K562 (cell line): ENCODE results near the gene CAPS. TPM values are rescaled to one million over a fixed set of nuclear protein-coding genes. Genes with fewer than 3 reads are reported as not detected.

Experiments used
- ARID1B ChIP-seq: fragments of 450-650 bp; IDR thresholded peaks from 2 replicates; pipeline ENCODE4 v1.6.1; 2016; ENCODE audit warnings: antibody characterized with exemption, mild to moderate bottlenecking, inconsistent platforms
- BRD4 ChIP-seq: fragments of 200-600 bp; sonication (generic); IDR thresholded peaks from 2 replicates; pipeline ENCODE4 v1.6.1; 2017; ENCODE audit warnings: inconsistent platforms
- CAMTA2 ChIP-seq: fragments of 250-450 bp; sonication (Bioruptor Pico); conservative IDR thresholded peaks from 2 replicates; pipeline ENCODE4 v1.5.1; 2022
- CHAMP1 ChIP-seq: fragments of 450-650 bp; IDR thresholded peaks from 2 replicates; pipeline ENCODE4 v1.6.1; 2016; ENCODE audit warnings: mild to moderate bottlenecking
- DIDO1 ChIP-seq: fragments of 450-650 bp; IDR thresholded peaks from 2 replicates; pipeline ENCODE4 v1.6.1; 2016; ENCODE audit warnings: low read depth, missing biosample characterization, missing genetic modification characterization
- DMBX1 ChIP-seq: fragments of 250-450 bp; sonication (Bioruptor Pico); IDR thresholded peaks from 2 replicates; pipeline ENCODE4 v1.8.0; 2022; ENCODE audit warnings: inconsistent platforms, mild to moderate bottlenecking, moderate library complexity, borderline replicate concordance
- E4F1 ChIP-seq: fragments of 250-450 bp; sonication (Bioruptor Pico); IDR thresholded peaks from 2 replicates; pipeline ENCODE4 v1.5.0; 2021; ENCODE audit warnings: mild to moderate bottlenecking, borderline replicate concordance
- FUS ChIP-seq: fragments of 200-400 bp; formaldehyde crosslinking; optimal IDR thresholded peaks from 2 replicates; pipeline ENCODE3; 2017; ENCODE audit warnings: low read depth, low read length
- GABPA ChIP-seq: fragments of 200-800 bp; sonication (Bioruptor generic); conservative IDR thresholded peaks from 2 replicates; pipeline ENCODE4 v1.6.1; 2016; ENCODE audit warnings: low read depth, missing genetic modification characterization, missing compliant biosample characterization
- GATA2 ChIP-seq: sonication (generic); formaldehyde crosslinking; IDR thresholded peaks from 2 replicates; pipeline ENCODE4 v1.4.0; 2020; ENCODE audit warnings: mild to moderate bottlenecking, missing genetic modification reagents
- HSF4 ChIP-seq: fragments of 250-450 bp; sonication (Bioruptor Pico); IDR thresholded peaks from 2 replicates; pipeline ENCODE4 v2.1.2; 2022; ENCODE audit warnings: mild to moderate bottlenecking, moderate library complexity, borderline replicate concordance
- MAZ ChIP-seq, 2 experiments: fragments of 450-650 bp in 1 of 2; sonication (generic) in 1 of 2; formaldehyde crosslinking; IDR thresholded peaks in 1 of 2; conservative IDR thresholded peaks in 1 of 2; 2 replicates each; pipeline versions ENCODE4 v1.4.0 to v1.5.0; 2020; ENCODE audit warnings: mild to moderate bottlenecking in 1 of 2, missing genetic modification reagents in 1 of 2
- MTF1 ChIP-seq: fragments of 250-450 bp; sonication (Bioruptor Pico); IDR thresholded peaks from 2 replicates; pipeline ENCODE4 v1.9.0; 2021; ENCODE audit warnings: moderate library complexity, mild to moderate bottlenecking, inconsistent platforms, borderline replicate concordance
- NR2C1 ChIP-seq, 2 experiments: fragments of 450-650 bp; IDR thresholded peaks; 2 replicates each; pipeline ENCODE4 v1.6.1; 2017; ENCODE audit warnings: mild to moderate bottlenecking in 2 of 2, antibody characterized with exemption in 1 of 2, inconsistent platforms in 1 of 2, missing compliant biosample characterization in 1 of 2, missing genetic modification characterization in 1 of 2
- NRF1 ChIP-seq, 2 experiments: fragments of 450-650 bp; IDR thresholded peaks in 1 of 2; conservative IDR thresholded peaks in 1 of 2; 2 replicates each; pipeline ENCODE4 v1.6.1; 2014; ENCODE audit warnings: mild to moderate bottlenecking in 2 of 2
- POLR2A ChIP-seq: fragments of 450-650 bp; conservative IDR thresholded peaks from 2 replicates; pipeline ENCODE4 v1.6.1; 2016
- SIN3A ChIP-seq, 2 experiments: fragments of 150-350 bp in 1 of 2; IDR thresholded peaks; 2 replicates each; pipeline ENCODE4 v1.6.1; 2011 to 2016; ENCODE audit warnings: borderline replicate concordance in 2 of 2, low read depth in 2 of 2, low read length in 2 of 2, mild to moderate bottlenecking in 2 of 2, moderate library complexity in 2 of 2; ENCODE audit not compliant: control insufficient read depth in 1 of 2
- SRF ChIP-seq, 2 experiments: fragments of 250-450, 450-650 bp in 1 of 2; sonication (Bioruptor Pico) in 1 of 2; sonication (generic) in 1 of 2; formaldehyde crosslinking; IDR thresholded peaks; 2 replicates each; pipeline versions ENCODE4 v1.5.0 to v1.5.1; 2020 to 2022; ENCODE audit warnings: mild to moderate bottlenecking in 1 of 2, missing genetic modification reagents in 1 of 2
- ZKSCAN3 ChIP-seq: fragments of 250-450 bp; sonication (Bioruptor Pico); IDR thresholded peaks from 2 replicates; pipeline ENCODE4 v1.4.0; 2020
- ZNF134 ChIP-seq: fragments of 250-450 bp; sonication (Bioruptor Pico); conservative IDR thresholded peaks from 2 replicates; pipeline ENCODE4 v1.4.0; 2020
- ZNF431 ChIP-seq: sonication (generic); formaldehyde crosslinking; IDR thresholded peaks from 2 replicates; pipeline ENCODE4 v1.8.0; 2022; ENCODE audit warnings: mild to moderate bottlenecking, missing genetic modification reagents
- polyA plus RNA-seq, 8 experiments: library from polyadenylated mRNA; depleted of rRNA in 4 of 8; stranded (reverse) in 5 of 8; unstranded in 3 of 8; fragments of >200 nt; fragmentation: Nextera tagmentation in 2 of 8; fragmentation: Illumina TruSeq in 1 of 8; extraction: Ambion mirVana in 2 of 8; extraction: Trizol in 1 of 8; gene quantifications; 2 replicates each; pipeline versions ENCODE4 v1.2.1 to v1.2.3, GENCODE V29; 2011 to 2014; ENCODE audit warnings: inconsistent platforms in 1 of 8, missing spikeins in 1 of 8
- total RNA-seq, 7 experiments: library from RNA; depleted of rRNA in 6 of 7; stranded (reverse); fragments of >200 nt in 6 of 7; fragmentation: Illumina TruSeq in 2 of 7; extraction: Trizol in 2 of 7; gene quantifications; 2 replicates each; pipeline versions ENCODE4 v1.2.1 to v1.2.3, GENCODE V29; 2011 to 2021; ENCODE audit warnings: low replicate concordance in 1 of 7

The CAPS gene
- total and polyA plus RNA-seq, 9 of the 15 experiments (the other 6 are each of a cell fraction or from before 2014, with no cell fraction given) = 0.15 to 4.0 (median 0.91) TPM

- TF ChIP-seq SRF (CRISPR knock-in tag; IDR thresholded peaks at IDR 0.05) = 0 out of 4 replicates have a peak, but pooled peaks of 1 of the 2 experiments have one; percentile 38
- no peak for TF ChIP-seq NR2C1 (IDR thresholded peaks at IDR 0.05)
- no peak for TF ChIP-seq NR2C1 (tag; IDR thresholded peaks at IDR 0.05)
- TF ChIP-seq HSF4 (CRISPR knock-in tag) = no peak
- peak in 1 of 2 experiments; percentile 21; a peak in 1 of 4 replicates for TF ChIP-seq MAZ (CRISPR knock-in tag; conservative IDR thresholded peaks at IDR 0.05 in 1 of 2, IDR thresholded peaks at IDR 0.05 in 1 of 2)
- TF ChIP-seq GABPA (tag) = 0 out of 2 replicates have a peak, but pooled peaks have one; percentile 1
- TF ChIP-seq CHAMP1 = no peak
- peak; percentile 83 for TF ChIP-seq DMBX1
- TF ChIP-seq DIDO1 = no peak
- no peak for TF ChIP-seq MTF1 (CRISPR knock-in tag)
- TF ChIP-seq FUS = no peak
- no peak for TF ChIP-seq GATA2
- no peak for TF ChIP-seq CAMTA2 (CRISPR knock-in tag)
- TF ChIP-seq SIN3A (IDR thresholded peaks at IDR 0.05; ENCODE audit: borderline replicate concordance in 2 of 2, control insufficient read depth in 1 of 2, low read depth in 2 of 2, low read length in 2 of 2) = no peak
- TF ChIP-seq POLR2A = no peak
- TF ChIP-seq E4F1 (CRISPR knock-in tag) = no peak
- TF ChIP-seq NRF1 (conservative IDR thresholded peaks at IDR 0.05 in 1 of 2, IDR thresholded peaks at IDR 0.05 in 1 of 2) = no peak
- TF ChIP-seq ZKSCAN3 (CRISPR knock-in tag) = no peak
- TF ChIP-seq ZNF431 (CRISPR knock-in tag) = no peak
- no peak for TF ChIP-seq ZNF134 (CRISPR knock-in tag)
- 0 out of 2 replicates have a peak, but pooled peaks have one; percentile 37 for TF ChIP-seq ARID1B
- no peak; the same call in 1 of the 2 replicates for TF ChIP-seq BRD4
Observed at GRCh38 chr19:5953680-5954213, 39.7 kb downstream of the CAPS start (continued).
